Left colon (tissue), 2 donors: ENCODE measurements around the gene AGT. TPM values are rescaled to one million over a fixed set of nuclear protein-coding genes. Genes with fewer than 3 reads are reported as not detected.

Experiments
- ATAC-seq: fragments of 200-7000 bp; cut with Tn5 transposase; one replicate; pipeline ENCODE4 v1.9.1; 2020; ENCODE audit warnings: mild to moderate bottlenecking, moderate library complexity
- DNase-seq, 2 donors: peaks; one replicate each; pipeline ENCODE4 v3.0.0-alpha.2; 2020
- intact Hi-C, 2 donors: fragments of 100-400 bp; cut with DNase I in 1 of 2; cut with micrococcal nuclease in 1 of 2; formaldehyde crosslinking; loops; one replicate each; pipeline versions ENCODE4 v1.11.2 to v1.14.0; 2022; cut with DNase I, micrococcal nuclease
- total RNA-seq, 2 donors: library from RNA; stranded (reverse); fragmentation: NEBNext Ultra II Directional; extraction: Animal tissue kit (Norgen Biotek cat#: 25700); gene quantifications; one replicate each; pipeline ENCODE4 v1.2.1, GENCODE V29; 2021
- donor health status: DM: no; HTN: no; CAD: no.
- donor health status: DM: yes; HTN: yes; CAD: no.

Gene AGT
- total RNA-seq, 2 donors from 2014 or later: 1.2 to 2.1 TPM

GRCh38 chr1:230711245-230711644 lies 2.7 kb downstream of the AGT start:
- ATAC-seq: no peak

GRCh38 chr1:230710543-230710904 lies 3.4 kb downstream of the AGT start:
- no peak for DNase-seq
- no peak for ATAC-seq
- intact Hi-C loops: no loop called here

More at GRCh38 chr1:230711245-230711644, 2.7 kb downstream of the AGT start:
- DNase-seq: no peak
- intact Hi-C loops: no loop called here

- intact Hi-C loops: no loop called here
- ATAC-seq: no peak
- no peak for DNase-seq
These were observed 4.0 kb downstream of the AGT start for GRCh38 chr1:230709619-230710542.

DNA sequence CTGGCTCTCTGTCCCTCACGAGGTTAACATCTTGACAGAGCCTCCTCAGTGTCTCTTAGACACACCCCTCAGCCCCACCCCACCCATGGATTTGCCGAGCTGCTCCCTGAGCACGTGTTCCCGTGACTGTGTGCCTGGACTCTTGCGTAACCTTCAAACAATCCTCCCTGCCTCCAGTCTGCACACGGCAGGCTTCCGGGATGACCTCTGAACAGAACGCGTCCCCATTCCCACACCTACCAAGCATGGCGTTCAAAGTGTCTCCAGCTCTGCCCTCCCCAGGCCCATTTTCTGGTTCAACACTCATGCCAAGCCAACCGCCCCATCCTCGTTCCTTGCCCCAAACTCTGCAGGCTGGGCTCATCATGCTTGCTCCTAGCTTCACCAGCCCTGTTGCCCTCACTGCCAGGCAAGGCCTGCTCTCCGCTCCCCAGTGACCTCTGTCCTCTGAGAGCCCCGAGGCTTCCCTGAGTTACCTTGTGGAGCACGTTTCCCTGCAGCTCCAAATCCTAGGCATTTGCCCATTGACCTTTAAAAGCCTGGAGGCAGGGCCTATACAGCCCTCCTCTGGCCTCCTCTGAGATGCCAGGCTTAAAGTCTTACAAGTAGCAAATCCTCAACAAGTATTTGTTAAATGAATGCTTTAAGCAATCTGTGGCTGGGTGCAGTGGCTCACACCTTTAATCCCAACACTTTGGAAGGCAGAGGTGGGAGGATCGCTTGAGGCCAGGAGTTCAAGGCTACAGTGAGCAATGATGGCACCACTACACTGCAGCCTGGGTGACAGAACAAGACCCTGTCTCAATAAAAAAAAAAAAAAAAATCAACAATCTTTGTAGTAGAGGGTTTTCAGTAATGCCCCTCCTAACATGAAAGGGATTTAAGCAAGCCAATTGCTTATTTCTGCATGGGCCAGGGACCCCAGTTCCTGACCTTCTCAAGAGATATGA lies 5.0 kb downstream of the AGT start:
- ATAC-seq (peak; percentile 95), DNase-seq (peak; percentile 87 to 95)
- intact Hi-C loops: no loop called here

- intact Hi-C loops: no loop called here
- no peak for DNase-seq
- ATAC-seq: peak; percentile 1
These were observed 5.9 kb downstream of the AGT start for GRCh38 chr1:230707732-230708630.

- intact Hi-C loops: no loop called here
- no peak for ATAC-seq
These were observed 6.8 kb downstream of the AGT start for GRCh38 chr1:230706887-230707731.

DNA sequence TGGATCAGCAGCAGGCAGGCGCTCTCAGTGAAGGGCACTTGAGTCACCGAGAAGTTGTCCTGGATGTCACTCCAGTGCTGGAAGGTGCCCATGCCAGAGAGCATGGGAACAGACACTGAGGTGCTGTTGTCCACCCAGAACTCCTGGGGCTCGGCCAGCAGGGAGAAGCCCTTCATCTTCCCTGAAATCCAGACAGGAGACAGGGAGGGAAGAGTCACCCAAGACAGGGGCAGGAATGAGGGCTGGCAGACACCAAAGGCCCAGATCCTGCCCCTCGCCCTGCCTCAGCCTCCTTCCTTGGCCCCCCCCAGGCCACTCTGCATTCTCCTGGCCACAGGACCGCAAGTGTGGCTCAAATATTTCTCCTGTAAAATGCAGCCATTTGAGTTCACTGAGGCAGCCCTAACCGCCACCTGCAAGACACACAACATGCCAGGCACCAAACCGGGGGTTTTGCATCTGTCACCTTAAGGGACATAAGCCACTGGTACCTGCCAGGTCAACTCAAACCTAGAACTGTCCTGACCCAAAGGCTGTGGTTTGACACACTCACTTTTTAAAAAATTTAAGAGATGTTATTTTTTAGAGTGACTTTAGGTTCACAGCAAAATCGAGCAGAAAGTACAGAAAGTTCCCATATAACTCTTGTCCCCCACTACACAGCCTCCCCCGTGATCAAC lies 7.8 kb downstream of the AGT start:
- DNase-seq (no peak), ATAC-seq (no peak)
- intact Hi-C loops: no loop called here

More at GRCh38 chr1:230706887-230707731, 6.8 kb downstream of the AGT start:
- DNase-seq: no peak

DNA sequence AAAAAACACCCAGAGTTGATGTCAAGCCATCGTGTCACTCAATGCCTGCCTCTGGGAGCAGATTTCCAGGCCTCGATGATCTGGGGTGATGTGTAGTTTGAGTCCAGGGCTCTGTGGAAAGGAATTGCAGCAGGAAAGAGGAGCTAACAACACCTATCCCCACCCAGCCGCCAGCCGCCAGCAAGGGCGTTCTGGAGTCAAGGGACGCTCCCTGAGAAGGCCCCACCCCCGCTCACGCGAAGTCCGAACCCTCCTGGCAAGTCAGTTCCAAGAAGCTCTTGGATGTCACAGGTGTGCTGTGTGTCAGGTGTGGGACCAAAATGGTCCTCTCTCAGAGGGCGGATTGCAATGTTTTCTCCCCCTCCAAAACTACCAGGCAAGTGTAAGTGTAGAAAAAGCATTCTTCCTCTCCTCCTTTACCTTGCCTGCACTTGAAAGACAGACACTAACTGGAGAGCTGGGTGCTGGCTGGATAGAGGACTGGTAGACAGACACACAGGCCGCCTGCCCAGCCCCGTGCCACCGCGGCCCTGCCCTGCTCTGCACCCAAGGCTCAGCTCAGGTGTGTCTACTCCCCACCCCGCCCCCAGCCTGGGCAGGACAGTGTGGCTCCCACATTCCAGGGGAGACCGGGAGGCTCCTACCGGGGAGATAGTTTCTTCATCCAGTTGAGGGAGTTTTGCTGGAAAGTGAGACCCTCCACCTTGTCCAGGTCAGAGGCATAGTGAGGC lies 8.5 kb downstream of the AGT start:
- intact Hi-C loops: no loop called here
- peak; percentile 71 to 73 for DNase-seq
- peak; percentile 68 for ATAC-seq

DNA sequence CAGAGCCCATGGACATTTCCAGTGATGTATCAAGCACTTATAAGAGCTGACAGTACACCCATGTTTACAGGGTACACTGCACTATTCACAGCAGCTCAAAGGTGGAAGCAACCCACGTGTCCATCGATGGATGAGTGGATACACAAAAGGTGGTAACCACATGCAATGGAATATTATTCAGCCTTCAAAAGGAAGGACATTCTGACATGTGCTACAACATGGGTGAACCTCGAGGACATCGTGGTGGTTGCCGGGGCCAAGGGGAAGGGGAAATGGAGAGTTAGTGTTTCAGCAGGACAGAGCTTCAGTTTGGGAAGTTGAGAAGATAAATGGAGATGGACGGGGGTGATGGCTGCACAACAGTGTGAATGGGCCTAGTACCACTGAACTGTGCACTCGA lies 9.1 kb downstream of the AGT start:
- intact Hi-C loops: no loop called here
- DNase-seq (no peak), ATAC-seq (no peak)

- DNase-seq (no peak), ATAC-seq (no peak)
- intact Hi-C loops: no loop called here
These were observed 10.1 kb downstream of the AGT start for GRCh38 chr1:230703679-230704385.

DNA sequence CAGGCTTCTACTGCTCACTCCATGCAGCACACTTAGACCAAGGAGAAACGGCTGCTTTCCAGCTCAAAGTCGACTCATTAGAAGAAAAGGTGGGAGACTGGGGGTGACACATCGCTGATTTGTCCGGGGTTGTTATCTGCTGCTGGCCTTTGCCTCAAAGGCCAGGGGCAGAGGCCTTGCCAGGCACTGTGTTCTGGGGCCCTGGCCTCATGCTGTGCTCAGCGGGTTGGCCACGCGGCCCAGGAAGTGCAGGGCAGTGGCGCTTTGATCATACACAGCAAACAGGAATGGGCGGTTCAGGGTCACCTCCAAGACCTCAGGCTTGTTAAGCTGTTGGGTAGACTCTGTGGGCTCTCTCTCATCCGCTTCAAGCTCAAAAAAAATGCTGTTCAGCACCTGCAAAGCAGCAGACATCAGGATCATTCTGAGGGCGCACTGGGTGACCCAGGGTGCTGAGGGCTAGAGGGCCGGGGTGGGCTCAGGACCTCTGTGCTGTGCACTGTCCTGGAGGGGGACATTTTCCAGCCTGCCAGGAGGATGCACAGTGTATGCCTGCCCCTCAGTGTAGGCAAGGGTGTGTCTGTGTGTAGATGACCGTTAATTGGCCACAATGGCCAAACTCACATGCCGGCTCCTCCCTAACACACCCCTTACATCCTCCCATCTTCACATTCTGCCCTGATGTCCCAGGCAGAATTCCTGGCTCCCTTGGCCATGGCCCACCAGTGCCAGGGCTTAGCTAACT lies 10.8 kb downstream of the AGT start:
- intact Hi-C loops: no loop called here
- no peak for ATAC-seq
- no peak for DNase-seq

DNA sequence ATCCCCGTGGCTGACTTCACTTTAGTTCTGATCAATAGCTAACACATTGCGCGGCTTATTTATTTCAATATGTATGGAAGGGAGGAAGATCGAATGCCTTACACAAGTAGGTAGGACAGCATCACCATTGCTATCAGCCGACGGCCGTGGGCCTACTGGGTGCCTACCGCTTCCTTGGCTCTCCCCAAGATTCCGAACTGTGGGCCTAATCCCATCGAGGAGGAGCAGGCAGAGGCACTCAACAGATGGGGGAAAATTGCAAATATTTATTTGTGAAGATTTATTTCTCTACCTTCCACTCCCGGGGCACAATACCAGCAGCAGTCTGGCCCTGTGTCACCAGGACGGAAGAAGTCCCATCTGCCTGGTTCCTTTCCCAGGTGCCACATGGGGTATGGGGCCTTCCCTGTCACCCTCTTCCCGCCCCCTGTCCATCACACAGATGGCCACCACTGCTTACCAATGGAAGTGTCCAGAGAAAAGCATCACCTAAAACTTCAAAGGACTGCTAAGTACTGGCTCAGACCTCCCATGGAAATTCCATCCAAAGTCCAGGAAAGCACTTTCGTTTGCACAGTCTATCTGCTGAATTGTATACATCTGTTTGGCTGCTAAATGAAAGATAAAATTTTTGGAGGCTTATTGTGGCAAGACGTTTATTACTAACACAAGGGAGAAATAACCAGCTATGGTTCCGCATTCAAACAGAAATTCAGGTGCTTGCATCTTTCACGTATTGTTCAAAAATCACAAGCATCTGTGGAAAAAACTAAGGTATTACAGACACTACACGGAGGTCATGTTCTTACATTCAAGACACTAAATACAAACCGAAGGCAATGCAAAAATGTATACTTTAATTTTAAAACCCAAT lies 11.8 kb downstream of the AGT start:
- ATAC-seq: no peak
- no peak for DNase-seq
- intact Hi-C loops: no loop called here

GRCh38 chr1:230701434-230701833 lies 12.5 kb downstream of the AGT start:
- ATAC-seq: no peak
- intact Hi-C loops: no loop called here

GRCh38 chr1:230700132-230700531 lies 13.8 kb downstream of the AGT start:
- ATAC-seq (no peak), DNase-seq (no peak)
- intact Hi-C loops: no loop called here

More at GRCh38 chr1:230701434-230701833, 12.5 kb downstream of the AGT start:
- no peak for DNase-seq
